Neural progenitor cell (in vitro differentiated cells): ENCODE results near the gene VTN. TPM values are rescaled to one million over a fixed set of nuclear protein-coding genes. Genes with fewer than 3 reads are reported as not detected.
A peak's percentile ranks its signal among the peaks of the same experiment; 100 is the strongest.

Experiments used
- DNase-seq: peaks from one replicate; pipeline ENCODE4 v3.0.0-alpha.2; 2016; ENCODE audit warnings: low spot score
- H2AFZ ChIP-seq: fragments of 200-600 bp; sonication (generic); replicated peaks from 2 replicates; pipeline ENCODE4 v1.6.1; 2016; ENCODE audit warnings: antibody characterized with exemption
- H3F3A ChIP-seq: fragments of 200-600 bp; sonication (generic); 2 replicates; pipeline ENCODE4 v1.6.1; 2016; ENCODE audit warnings: antibody characterized with exemption, low read depth
- H3K27ac ChIP-seq: fragments of 200-600 bp; sonication (generic); 2 replicates; pipeline ENCODE4 v1.5.1; 2016; ENCODE audit warnings: mild to moderate bottlenecking
- H3K27me3 ChIP-seq: fragments of 200-600 bp; sonication (generic); 2 replicates; pipeline ENCODE4 v1.6.1; 2016; ENCODE audit warnings: mild to moderate bottlenecking, moderate library complexity
- H3K36me3 ChIP-seq: fragments of 200-600 bp; sonication (generic); 2 replicates; pipeline ENCODE4 v1.5.1; 2016
- H3K4me1 ChIP-seq: fragments of 200-600 bp; sonication (generic); 2 replicates; pipeline ENCODE4 v1.6.1; 2016; ENCODE audit warnings: mixed run types
- H3K4me2 ChIP-seq: fragments of 200-600 bp; sonication (generic); 2 replicates; pipeline ENCODE4 v1.6.1; 2016
- H3K4me3 ChIP-seq: fragments of 200-600 bp; sonication (generic); 2 replicates; pipeline ENCODE4 v1.5.1; 2016
- H3K79me2 ChIP-seq: fragments of 200-600 bp; sonication (generic); 2 replicates; pipeline ENCODE4 v1.6.1; 2016; ENCODE audit warnings: low read depth
- H3K9ac ChIP-seq: fragments of 200-600 bp; sonication (generic); 2 replicates; pipeline ENCODE4 v1.6.1; 2016
- H3K9me3 ChIP-seq: fragments of 200-600 bp; sonication (generic); 2 replicates; pipeline ENCODE4 v1.5.1; 2016; ENCODE audit warnings: low read depth
- H4K20me1 ChIP-seq: fragments of 200-600 bp; sonication (generic); 2 replicates; pipeline ENCODE4 v1.6.1; 2016; ENCODE audit warnings: low read depth
- H3K27ac Mint-ChIP-seq: 3 replicates; pipeline ENCODE4 v1.8.0; 2021; ENCODE audit warnings: mixed read lengths
- H3K27me3 Mint-ChIP-seq: 2 replicates; pipeline ENCODE4 v1.8.0; 2022; ENCODE audit warnings: low read depth, mild to moderate bottlenecking, inconsistent platforms, moderate library complexity, mixed read lengths; ENCODE audit not compliant: insufficient read depth
- H3K36me3 Mint-ChIP-seq: 3 replicates; pipeline ENCODE4 v1.8.0; 2021; ENCODE audit warnings: mixed read lengths
- H3K4me1 Mint-ChIP-seq: 3 replicates; pipeline ENCODE4 v1.8.0; 2021; ENCODE audit warnings: mixed read lengths
- H3K4me3 Mint-ChIP-seq: 3 replicates; pipeline ENCODE4 v1.8.0; 2021; ENCODE audit warnings: mild to moderate bottlenecking, moderate library complexity, mixed read lengths
- H3K9me3 Mint-ChIP-seq: 3 replicates; pipeline ENCODE4 v1.8.0; 2020; ENCODE audit warnings: mixed read lengths
- CTCF ChIP-seq: fragments of 200-600 bp; sonication (generic); IDR thresholded peaks from 2 replicates; pipeline ENCODE4 v1.5.1; 2017; ENCODE audit warnings: antibody characterized with exemption, mild to moderate bottlenecking
- EZH2 ChIP-seq: fragments of 200-600 bp; sonication (generic); IDR thresholded peaks from 2 replicates; pipeline ENCODE4 v1.6.1; 2017; ENCODE audit warnings: antibody characterized with exemption, mild to moderate bottlenecking, moderate library complexity
- EZH2phosphoT487 ChIP-seq: fragments of 200-600 bp; sonication (generic); IDR thresholded peaks from 2 replicates; pipeline ENCODE4 v1.6.1; 2017; ENCODE audit warnings: antibody characterized with exemption
- total RNA-seq: library from RNA; depleted of rRNA; stranded (reverse); fragments of >200 nt; gene quantifications from 2 replicates; pipeline ENCODE4 v1.2.3, GENCODE V29; 2015; ENCODE audit warnings: low replicate concordance

VTN gene
- total RNA-seq, 1 donor from 2014 or later: 1.2 TPM

- no peak overlapping the region for H3K27ac ChIP-seq
- H3K27me3 ChIP-seq: peaks cover 43% of the 10 kb centered on the region
- no peak for DNase-seq
- Mint-ChIP-seq H3K4me3 (no peak overlapping the region), H3K36me3 (peaks cover 24% of the 10 kb centered on the region), H3K4me1 (no peaks in the 10 kb centered on the region), H3K9me3 (no peaks in the 10 kb centered on the region), H3K27ac (no peak overlapping the region), H3K27me3 (peaks cover 6% of the 10 kb centered on the region)
- TF ChIP-seq CTCF: no peak
- TF ChIP-seq EZH2phosphoT487: no peak
- TF ChIP-seq EZH2: no peak
- H3K9ac ChIP-seq: no peak overlapping the region
- H2AFZ ChIP-seq: no peak overlapping the region
- H3K36me3 ChIP-seq: no peaks in the 10 kb centered on the region
- no peaks in the 10 kb centered on the region for H3F3A ChIP-seq
- H3K9me3 ChIP-seq: no peaks in the 10 kb centered on the region
- no peaks in the 10 kb centered on the region for H3K4me1 ChIP-seq
- H3K4me2 ChIP-seq: no peak overlapping the region
- H3K79me2 ChIP-seq: no peaks in the 10 kb centered on the region
- peaks cover 28% of the 10 kb centered on the region for H4K20me1 ChIP-seq
- H3K4me3 ChIP-seq: no peak overlapping the region
These were observed 18.0 kb upstream of the VTN start for GRCh38 chr17:28388106-28388505.

GRCh38 chr17:28386391-28386790 is 16.3 kb upstream of the VTN start:
- Mint-ChIP-seq H3K27me3 (peaks cover 6% of the 10 kb centered on the region), H3K36me3 (peaks cover 26% of the 10 kb centered on the region), H3K4me3 (no peak overlapping the region), H3K27ac (no peak overlapping the region), H3K9me3 (no peaks in the 10 kb centered on the region), H3K4me1 (no peaks in the 10 kb centered on the region)
- no peak for DNase-seq
- no peaks in the 10 kb centered on the region for H3K36me3 ChIP-seq
- peaks cover 60% of the 10 kb centered on the region for H3K27me3 ChIP-seq
- peaks cover 6% of the 10 kb centered on the region for H3F3A ChIP-seq
- no peak for TF ChIP-seq EZH2
- TF ChIP-seq CTCF: no peak
- no peak for TF ChIP-seq EZH2phosphoT487
- H2AFZ ChIP-seq: no peak overlapping the region
- H3K4me3 ChIP-seq: no peak overlapping the region
- no peak overlapping the region for H3K27ac ChIP-seq
- H4K20me1 ChIP-seq: peaks cover 44% of the 10 kb centered on the region
- no peaks in the 10 kb centered on the region for H3K79me2 ChIP-seq
- no peaks in the 10 kb centered on the region for H3K9me3 ChIP-seq
- H3K4me1 ChIP-seq: no peaks in the 10 kb centered on the region
- H3K9ac ChIP-seq: no peak overlapping the region
- no peak overlapping the region for H3K4me2 ChIP-seq

GRCh38 chr17:28385406-28385805 is 15.3 kb upstream of the VTN start:
- no peak overlapping the region for H2AFZ ChIP-seq
- no peak overlapping the region for H3K27ac ChIP-seq
- H3K4me2 ChIP-seq: peak overlapping the region; percentile 85
- no peaks in the 10 kb centered on the region for H3K36me3 ChIP-seq
- no peaks in the 10 kb centered on the region for H3K4me1 ChIP-seq
- Mint-ChIP-seq H3K4me3 (no peak overlapping the region), H3K4me1 (no peaks in the 10 kb centered on the region), H3K9me3 (no peaks in the 10 kb centered on the region), H3K27ac (no peak overlapping the region), H3K27me3 (peaks cover 6% of the 10 kb centered on the region), H3K36me3 (peaks cover 23% of the 10 kb centered on the region)
- H3K9me3 ChIP-seq: no peaks in the 10 kb centered on the region
- peaks cover 70% of the 10 kb centered on the region for H3K27me3 ChIP-seq
- H3K9ac ChIP-seq: no peak overlapping the region
- DNase-seq: no peak
- H3K4me3 ChIP-seq: peak overlapping the region; percentile 39
- TF ChIP-seq EZH2phosphoT487 (no peak), CTCF (no peak), EZH2 (no peak)
- no peaks in the 10 kb centered on the region for H3K79me2 ChIP-seq
- H4K20me1 ChIP-seq: peaks cover 53% of the 10 kb centered on the region
- peaks cover 12% of the 10 kb centered on the region for H3F3A ChIP-seq
